GM12878 (cell line): ENCODE data around the gene NUDT17.

Experiments used
- CTCF ChIP-seq, 3 experiments: IDR thresholded peaks in 2 of 3; conservative IDR thresholded peaks in 1 of 3; 2 replicates each; pipeline ENCODE4 v1.5.1; 2011; ENCODE audit warnings: low read depth in 3 of 3, low read length in 3 of 3, mild to moderate bottlenecking in 3 of 3, control low read depth in 2 of 3, moderate library complexity in 2 of 3, inconsistent platforms in 1 of 3, mixed read lengths in 1 of 3; ENCODE audit not compliant: control insufficient read depth in 2 of 3, insufficient read depth in 1 of 3; ENCODE audit errors: extremely low read depth in 1 of 3
- HDAC2 ChIP-seq: fragments of 200-600 bp; sonication (generic); IDR thresholded peaks from 2 replicates; pipeline ENCODE4 v1.6.1; 2017
- HDGF ChIP-seq: fragments of 450-650 bp; IDR thresholded peaks from 2 replicates; pipeline ENCODE4 v1.6.1; 2016; ENCODE audit warnings: antibody characterized with exemption
- JUND ChIP-seq: IDR thresholded peaks from 2 replicates; pipeline ENCODE4 v1.6.1; 2012; ENCODE audit warnings: low read depth, mild to moderate bottlenecking, low read length, improper control_type of control experiment, moderate library complexity
- PBX3 ChIP-seq: IDR thresholded peaks from 2 replicates; pipeline ENCODE4 v1.6.1; 2011; ENCODE audit warnings: mild to moderate bottlenecking, low read depth, low read length, moderate library complexity; ENCODE audit not compliant: insufficient replicate concordance
- USF2 ChIP-seq: IDR thresholded peaks from 2 replicates; pipeline ENCODE4 v1.6.1; 2011; ENCODE audit warnings: low read depth, low read length, improper control_type of control experiment, borderline replicate concordance
- ZNF622 ChIP-seq: fragments of 450-650 bp; IDR thresholded peaks from 2 replicates; pipeline ENCODE4 v1.6.1; 2017; ENCODE audit warnings: mild to moderate bottlenecking, inconsistent platforms

- TF ChIP-seq USF2, result no peak
- TF ChIP-seq CTCF (IDR thresholded peaks at IDR 0.05 in 2 of 3, conservative IDR thresholded peaks at IDR 0.05 in 1 of 3; ENCODE audit: control insufficient read depth in 2 of 3, extremely low read depth in 1 of 3, insufficient read depth in 1 of 3, low read depth in 3 of 3, low read length in 3 of 3), result no peak
- no peak for TF ChIP-seq PBX3
- no peak for TF ChIP-seq HDAC2
- TF ChIP-seq JUND, result no peak
- no peak for TF ChIP-seq HDGF
- TF ChIP-seq ZNF622, result no peak
Measured at GRCh38 chr1:145877923-145878486, 32.6 kb downstream of the NUDT17 start.
